ENCODE measurements around the gene ENPP3.

Gene ENPP3

GRCh38 chr6:131629651-131630050 lies 7.5 kb upstream of the ENPP3 start:
- H3K27ac Mint-ChIP-seq (ENCODE audit: low read depth): no peak overlapping the region
- H3K4me3 Mint-ChIP-seq: no peak overlapping the region
- H3K27me3 Mint-ChIP-seq: no peaks in the 10 kb centered on the region
- ATAC-seq (replicated peaks; ENCODE audit: extremely low read depth, poor library complexity, severe bottlenecking): no peak
- peaks cover 12% of the 10 kb centered on the region for H3K36me3 Mint-ChIP-seq (ENCODE audit: insufficient read depth)
- peaks cover 27% of the 10 kb centered on the region for H3K4me1 Mint-ChIP-seq
- no peak for DNase-seq (ENCODE audit: low spot score in 2 of 2)
- H3K9me3 Mint-ChIP-seq: no peaks in the 10 kb centered on the region

DNA sequence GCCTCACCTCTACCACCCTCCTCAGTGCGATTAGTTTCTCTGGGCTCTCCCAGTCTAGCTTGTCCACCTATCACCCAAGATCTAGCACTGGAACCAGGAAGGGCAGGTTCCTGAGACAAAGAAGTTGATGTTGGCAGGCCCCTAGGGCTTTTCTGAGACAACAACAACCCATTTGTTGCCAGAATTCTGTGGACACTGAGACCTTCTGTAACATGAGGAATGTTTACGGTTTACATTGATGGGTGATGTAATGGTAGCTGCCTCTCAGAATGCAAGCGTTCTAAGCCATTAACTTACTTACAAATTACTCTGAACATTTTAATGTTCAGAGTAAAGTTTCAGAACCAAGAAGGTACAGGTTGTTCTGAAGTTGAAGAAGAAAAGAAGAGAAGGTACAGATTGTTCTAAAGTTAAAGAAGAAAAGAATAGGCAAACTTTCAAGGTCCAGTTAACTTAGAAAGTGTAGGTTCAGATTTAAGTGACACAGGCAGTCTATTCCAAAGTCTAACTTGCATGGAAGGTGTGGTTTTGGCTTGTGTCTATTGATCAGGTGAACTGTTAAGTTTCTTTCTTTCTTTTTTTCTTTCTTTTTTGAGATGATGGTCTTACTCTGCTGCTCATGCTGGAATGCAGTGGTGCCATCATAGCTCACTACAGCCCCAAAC lies 5.3 kb upstream of the ENPP3 start:
- H3K27me3 Mint-ChIP-seq: no peaks in the 10 kb centered on the region
- H3K36me3 Mint-ChIP-seq (ENCODE audit: insufficient read depth): peaks cover 9% of the 10 kb centered on the region
- no peak for DNase-seq (ENCODE audit: low spot score in 2 of 2)
- H3K27ac Mint-ChIP-seq (ENCODE audit: low read depth): no peak overlapping the region
- peaks cover 26% of the 10 kb centered on the region for H3K4me1 Mint-ChIP-seq
- ATAC-seq (replicated peaks; ENCODE audit: extremely low read depth, poor library complexity, severe bottlenecking): no peak
- no peak overlapping the region for H3K4me3 Mint-ChIP-seq
- no peaks in the 10 kb centered on the region for H3K9me3 Mint-ChIP-seq

GRCh38 chr6:131635384-131636340 lies 1.4 kb upstream of the ENPP3 start:
- no peaks in the 10 kb centered on the region for H3K36me3 Mint-ChIP-seq (ENCODE audit: insufficient read depth)
- DNase-seq (ENCODE audit: low spot score in 2 of 2) (no peak), ATAC-seq (replicated peaks; ENCODE audit: extremely low read depth, poor library complexity, severe bottlenecking) (no peak)
- no peaks in the 10 kb centered on the region for H3K4me1 Mint-ChIP-seq
- no peak overlapping the region for H3K4me3 Mint-ChIP-seq
- no peak overlapping the region for H3K27ac Mint-ChIP-seq (ENCODE audit: low read depth)
- H3K9me3 Mint-ChIP-seq: no peaks in the 10 kb centered on the region
- no peaks in the 10 kb centered on the region for H3K27me3 Mint-ChIP-seq

GRCh38 chr6:131638013-131638412 lies 911 bp downstream of the ENPP3 start:
- H3K4me1 Mint-ChIP-seq: no peaks in the 10 kb centered on the region
- H3K9me3 Mint-ChIP-seq: no peaks in the 10 kb centered on the region
- no peak overlapping the region for H3K4me3 Mint-ChIP-seq
- H3K27me3 Mint-ChIP-seq: no peaks in the 10 kb centered on the region
- ATAC-seq (replicated peaks; ENCODE audit: extremely low read depth, poor library complexity, severe bottlenecking) (no peak), DNase-seq (ENCODE audit: low spot score in 2 of 2) (no peak)
- H3K27ac Mint-ChIP-seq (ENCODE audit: low read depth): no peak overlapping the region
- no peaks in the 10 kb centered on the region for H3K36me3 Mint-ChIP-seq (ENCODE audit: insufficient read depth)

DNA sequence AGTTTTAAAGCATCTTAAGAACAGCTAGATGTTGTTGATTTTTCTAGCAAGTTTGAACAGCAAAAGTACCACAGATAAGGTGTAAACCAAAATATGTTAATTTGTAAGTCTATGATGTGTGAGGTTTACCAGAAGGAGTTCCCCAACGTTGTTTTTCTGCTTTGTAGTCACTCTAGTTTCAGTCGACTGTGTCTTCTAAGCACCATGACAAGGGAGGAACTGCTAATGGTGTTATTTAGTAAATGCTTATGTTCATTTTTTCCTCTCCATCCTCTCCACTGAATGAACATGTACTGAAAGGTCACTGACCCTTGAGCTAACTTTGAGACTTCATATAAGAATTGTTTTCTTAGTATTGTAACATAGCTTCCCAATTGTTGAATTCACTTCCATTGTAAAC lies 3.0 kb downstream of the ENPP3 start:
- DNase-seq (ENCODE audit: low spot score in 2 of 2) (no peak), ATAC-seq (replicated peaks; ENCODE audit: extremely low read depth, poor library complexity, severe bottlenecking) (peak; percentile 65)
- H3K9me3 Mint-ChIP-seq: no peaks in the 10 kb centered on the region
- H3K27ac Mint-ChIP-seq (ENCODE audit: low read depth): no peak overlapping the region
- no peaks in the 10 kb centered on the region for H3K27me3 Mint-ChIP-seq
- H3K4me1 Mint-ChIP-seq: no peaks in the 10 kb centered on the region
- no peak overlapping the region for H3K4me3 Mint-ChIP-seq
- H3K36me3 Mint-ChIP-seq (ENCODE audit: insufficient read depth): no peaks in the 10 kb centered on the region

DNA sequence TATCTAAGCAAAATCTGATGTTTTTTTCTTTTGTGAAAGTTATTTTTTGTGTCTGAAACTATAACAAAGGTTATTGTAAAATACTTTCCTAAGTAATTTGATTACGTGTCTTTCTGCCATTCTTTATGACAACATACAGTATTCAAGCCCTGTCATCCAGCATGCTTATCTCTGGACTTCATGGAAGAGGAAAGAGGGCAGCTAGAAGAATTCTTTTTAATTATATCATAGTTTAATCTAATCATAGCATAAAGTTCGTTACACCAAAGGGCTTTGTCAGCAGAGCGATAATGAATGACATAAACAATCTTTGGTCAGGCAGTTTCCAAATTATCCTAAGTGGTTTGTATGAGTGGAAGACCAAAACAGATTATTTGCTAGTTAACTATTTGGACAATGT lies 3.5 kb downstream of the ENPP3 start:
- no peak overlapping the region for H3K27ac Mint-ChIP-seq (ENCODE audit: low read depth)
- H3K9me3 Mint-ChIP-seq: no peaks in the 10 kb centered on the region
- H3K4me3 Mint-ChIP-seq: no peak overlapping the region
- H3K4me1 Mint-ChIP-seq: no peaks in the 10 kb centered on the region
- no peak for DNase-seq (ENCODE audit: low spot score in 2 of 2)
- no peaks in the 10 kb centered on the region for H3K27me3 Mint-ChIP-seq
- no peak for ATAC-seq (replicated peaks; ENCODE audit: extremely low read depth, poor library complexity, severe bottlenecking)
- H3K36me3 Mint-ChIP-seq (ENCODE audit: insufficient read depth): no peaks in the 10 kb centered on the region

GRCh38 chr6:131641554-131641953 lies 4.5 kb downstream of the ENPP3 start:
- Mint-ChIP-seq H3K27me3 (no peaks in the 10 kb centered on the region), H3K36me3 (ENCODE audit: insufficient read depth) (no peaks in the 10 kb centered on the region), H3K27ac (ENCODE audit: low read depth) (no peak overlapping the region), H3K4me1 (no peaks in the 10 kb centered on the region), H3K4me3 (no peak overlapping the region), H3K9me3 (no peaks in the 10 kb centered on the region)
- DNase-seq (ENCODE audit: low spot score in 2 of 2): no peak
- no peak for ATAC-seq (replicated peaks; ENCODE audit: extremely low read depth, poor library complexity, severe bottlenecking)

DNA sequence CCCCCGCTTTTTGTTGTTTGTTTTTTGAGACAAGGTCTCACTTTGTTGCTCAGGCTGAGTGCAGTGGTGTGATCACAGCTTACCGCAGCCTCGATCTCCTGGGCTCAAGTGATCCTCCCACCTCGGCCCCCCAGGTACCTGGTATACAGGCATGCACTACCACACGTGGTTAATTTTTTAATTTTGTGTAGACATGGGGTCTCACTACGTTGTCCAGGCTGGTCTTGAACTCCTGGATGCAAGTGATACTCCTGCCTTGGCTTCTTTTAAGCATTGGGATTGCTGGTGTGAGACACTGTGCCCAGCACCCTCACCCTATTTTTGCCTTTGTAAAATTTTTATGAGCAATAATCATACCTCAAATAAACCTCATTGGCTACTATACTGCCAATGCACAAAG lies 5.5 kb downstream of the ENPP3 start:
- Mint-ChIP-seq H3K36me3 (ENCODE audit: insufficient read depth) (no peaks in the 10 kb centered on the region), H3K27ac (ENCODE audit: low read depth) (no peak overlapping the region), H3K4me1 (no peaks in the 10 kb centered on the region), H3K9me3 (no peaks in the 10 kb centered on the region), H3K4me3 (no peak overlapping the region), H3K27me3 (no peaks in the 10 kb centered on the region)
- ATAC-seq (replicated peaks; ENCODE audit: extremely low read depth, poor library complexity, severe bottlenecking): no peak
- no peak for DNase-seq (ENCODE audit: low spot score in 2 of 2)

DNA sequence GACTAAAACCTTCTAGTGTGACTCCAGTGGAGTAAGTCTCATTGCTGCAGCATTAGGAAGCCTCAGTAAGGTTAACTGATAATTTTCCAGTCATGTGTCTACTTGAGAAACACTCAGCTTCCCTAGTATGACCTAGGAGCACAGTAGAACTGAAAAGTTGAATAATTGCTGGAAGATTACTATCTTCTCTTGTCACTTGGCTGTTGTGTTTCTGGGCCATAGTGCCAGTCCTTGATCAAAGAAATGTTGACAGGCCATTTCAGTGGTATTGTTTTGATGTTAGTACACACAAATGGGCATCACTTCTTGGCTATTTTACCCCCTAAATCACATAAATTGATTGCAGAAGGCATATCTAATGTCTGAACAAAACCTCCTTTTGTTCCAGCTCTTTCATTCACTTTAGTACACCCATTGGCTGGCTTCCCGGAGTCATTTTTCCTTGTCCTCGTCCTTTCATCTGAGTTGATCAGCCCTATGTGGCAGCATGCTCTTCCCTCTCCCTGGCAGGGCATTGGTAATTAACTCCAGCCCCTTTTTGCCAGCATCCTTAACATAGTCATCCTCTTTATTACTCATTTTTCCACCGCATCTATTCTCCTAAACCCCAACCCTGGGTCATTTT lies 6.0 kb downstream of the ENPP3 start:
- Mint-ChIP-seq H3K4me1 (no peaks in the 10 kb centered on the region), H3K9me3 (no peaks in the 10 kb centered on the region), H3K4me3 (no peak overlapping the region), H3K27me3 (no peaks in the 10 kb centered on the region), H3K36me3 (ENCODE audit: insufficient read depth) (no peaks in the 10 kb centered on the region), H3K27ac (ENCODE audit: low read depth) (no peak overlapping the region)
- DNase-seq (ENCODE audit: low spot score in 2 of 2): no peak
- no peak for ATAC-seq (replicated peaks; ENCODE audit: extremely low read depth, poor library complexity, severe bottlenecking)

GRCh38 chr6:131643855-131644460 lies 6.9 kb downstream of the ENPP3 start:
- no peak for DNase-seq (ENCODE audit: low spot score in 2 of 2)
- no peak for ATAC-seq (replicated peaks; ENCODE audit: extremely low read depth, poor library complexity, severe bottlenecking)
- H3K27me3 Mint-ChIP-seq: no peaks in the 10 kb centered on the region
- H3K9me3 Mint-ChIP-seq: no peaks in the 10 kb centered on the region
- H3K4me3 Mint-ChIP-seq: no peak overlapping the region
- no peaks in the 10 kb centered on the region for H3K4me1 Mint-ChIP-seq
- H3K27ac Mint-ChIP-seq (ENCODE audit: low read depth): no peak overlapping the region
- no peaks in the 10 kb centered on the region for H3K36me3 Mint-ChIP-seq (ENCODE audit: insufficient read depth)

GRCh38 chr6:131644921-131645320 lies 7.8 kb downstream of the ENPP3 start:
- ATAC-seq (replicated peaks; ENCODE audit: extremely low read depth, poor library complexity, severe bottlenecking) (no peak), DNase-seq (ENCODE audit: low spot score in 2 of 2) (no peak)
- Mint-ChIP-seq H3K9me3 (no peaks in the 10 kb centered on the region), H3K27ac (ENCODE audit: low read depth) (no peak overlapping the region), H3K27me3 (no peaks in the 10 kb centered on the region), H3K4me1 (no peaks in the 10 kb centered on the region), H3K4me3 (no peak overlapping the region), H3K36me3 (ENCODE audit: insufficient read depth) (no peaks in the 10 kb centered on the region)

- H3K9me3 Mint-ChIP-seq: no peaks in the 10 kb centered on the region
- no peak for ATAC-seq (replicated peaks; ENCODE audit: extremely low read depth, poor library complexity, severe bottlenecking)
- no peak overlapping the region for H3K27ac Mint-ChIP-seq (ENCODE audit: low read depth)
- no peaks in the 10 kb centered on the region for H3K4me1 Mint-ChIP-seq
- H3K27me3 Mint-ChIP-seq: no peaks in the 10 kb centered on the region
- no peak overlapping the region for H3K4me3 Mint-ChIP-seq
- DNase-seq (ENCODE audit: low spot score in 2 of 2): no peak
- no peaks in the 10 kb centered on the region for H3K36me3 Mint-ChIP-seq (ENCODE audit: insufficient read depth)
These were observed 8.7 kb downstream of the ENPP3 start for GRCh38 chr6:131645846-131646245.

Data from central memory CD8-positive, alpha-beta T cell (primary cell).